ENCODE data around the gene PCDHGC5.

Gene PCDHGC5

DNA sequence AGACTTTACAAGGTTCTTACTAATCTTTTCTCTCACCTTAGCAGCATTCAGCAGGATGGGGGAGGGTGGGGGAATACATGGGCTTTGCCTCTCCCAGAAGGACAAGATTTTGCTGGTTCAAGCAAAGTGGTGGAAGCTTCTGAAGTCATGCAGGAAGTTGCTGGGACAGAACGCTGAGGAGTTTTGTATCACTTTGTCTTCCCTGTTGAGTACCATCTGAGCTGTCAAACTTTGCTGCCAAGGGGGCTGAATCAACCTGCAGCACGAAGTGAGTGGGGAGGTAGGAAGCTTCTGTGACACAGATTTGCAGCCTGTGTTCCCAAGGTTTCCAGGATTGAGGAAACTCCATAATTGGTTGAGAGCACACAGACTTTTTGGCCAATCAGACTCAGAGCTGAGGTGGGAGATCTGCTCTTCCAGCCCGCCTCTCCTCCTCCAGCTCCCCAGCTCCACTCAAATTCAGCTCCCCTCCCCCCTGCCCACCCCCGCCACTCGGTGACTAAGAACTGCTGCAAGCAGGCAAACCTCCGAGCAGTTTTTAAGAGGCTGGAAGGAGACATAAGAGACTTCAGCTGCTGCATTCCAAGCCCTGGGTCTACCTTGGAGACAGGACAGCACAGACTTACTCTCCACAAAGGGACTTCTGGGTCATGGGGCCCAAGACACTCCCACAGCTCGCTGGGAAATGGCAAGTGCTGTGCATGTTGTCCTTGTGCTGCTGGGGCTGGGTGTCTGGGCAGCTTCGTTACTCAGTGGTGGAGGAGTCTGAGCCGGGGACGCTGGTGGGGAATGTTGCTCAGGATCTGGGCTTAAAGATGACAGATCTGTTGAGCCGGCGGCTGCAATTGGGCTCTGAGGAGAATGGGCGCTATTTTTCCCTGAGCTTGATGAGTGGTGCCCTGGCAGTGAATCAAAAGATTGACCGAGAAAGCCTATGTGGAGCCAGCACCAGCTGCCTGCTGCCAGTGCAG, at the start of gene PCDHGC5:
Gene PCDHGC5, plus strand, starts transcription at position 491 of the 971 bp plus-strand sequence. Its CDS starts 160 bp downstream, at position 651.
- DNase-seq: no peak

DNA sequence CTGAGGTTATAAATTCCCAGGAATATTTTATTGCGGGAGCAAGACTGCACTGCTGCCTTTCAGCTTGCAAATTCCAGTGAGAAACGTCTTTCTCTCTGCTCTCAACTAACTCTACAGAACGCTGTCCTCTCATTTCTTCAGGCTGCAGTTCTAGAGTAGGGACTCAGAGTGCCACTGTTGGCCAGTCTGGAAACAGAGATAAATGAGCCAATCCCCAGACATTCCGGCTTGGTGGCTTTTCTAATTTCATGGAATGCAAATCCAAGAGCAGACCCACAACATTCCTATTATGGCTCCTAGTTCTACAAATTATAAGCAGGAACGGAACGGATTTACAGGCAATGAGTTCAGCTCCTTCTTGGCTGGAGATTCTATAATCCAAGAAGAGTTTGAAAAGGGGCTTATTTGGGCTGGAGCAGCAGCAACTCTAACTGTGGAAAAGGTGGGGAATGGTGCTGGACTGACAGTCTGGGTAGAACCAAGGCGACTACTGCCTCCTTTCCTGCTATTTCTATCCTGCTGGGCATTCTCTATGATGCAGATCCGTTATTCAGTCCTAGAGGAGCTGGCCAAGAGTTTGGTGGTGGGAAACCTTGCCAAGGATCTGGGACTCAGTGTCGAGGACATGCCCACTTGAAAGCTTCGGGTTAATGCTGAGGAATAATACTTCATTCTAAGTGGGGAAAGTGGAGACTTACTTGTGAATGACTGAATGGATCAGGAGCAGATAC, 49.3 kb upstream of the PCDHGC5 start:
- DNase-seq: no peak

DNA sequence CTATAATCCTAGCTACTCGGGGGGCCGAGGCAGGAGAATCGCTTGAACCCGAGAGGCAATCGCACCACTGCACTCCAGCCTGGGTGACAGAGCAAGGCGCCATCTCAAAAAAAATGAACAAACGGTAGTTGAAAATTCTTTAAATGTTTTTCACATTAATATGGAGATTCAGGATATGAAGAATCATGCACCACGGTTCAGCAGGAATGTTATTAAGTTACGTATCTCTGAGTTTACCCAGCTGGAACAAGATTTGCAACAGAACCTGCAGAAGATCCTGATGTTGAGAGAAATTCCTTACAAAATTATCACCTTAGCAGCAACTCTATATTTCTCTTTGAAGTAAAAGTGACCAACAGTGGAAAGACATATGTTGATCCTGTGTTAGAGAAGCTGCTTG, 48.5 kb upstream of the PCDHGC5 start:
- DNase-seq: no peak

- no peak for DNase-seq
These were observed 47.2 kb upstream of the PCDHGC5 start for GRCh38 chr5:141441571-141442170.

GRCh38 chr5:141465351-141465750, 23.5 kb upstream of the PCDHGC5 start:
- no peak for DNase-seq

DNA sequence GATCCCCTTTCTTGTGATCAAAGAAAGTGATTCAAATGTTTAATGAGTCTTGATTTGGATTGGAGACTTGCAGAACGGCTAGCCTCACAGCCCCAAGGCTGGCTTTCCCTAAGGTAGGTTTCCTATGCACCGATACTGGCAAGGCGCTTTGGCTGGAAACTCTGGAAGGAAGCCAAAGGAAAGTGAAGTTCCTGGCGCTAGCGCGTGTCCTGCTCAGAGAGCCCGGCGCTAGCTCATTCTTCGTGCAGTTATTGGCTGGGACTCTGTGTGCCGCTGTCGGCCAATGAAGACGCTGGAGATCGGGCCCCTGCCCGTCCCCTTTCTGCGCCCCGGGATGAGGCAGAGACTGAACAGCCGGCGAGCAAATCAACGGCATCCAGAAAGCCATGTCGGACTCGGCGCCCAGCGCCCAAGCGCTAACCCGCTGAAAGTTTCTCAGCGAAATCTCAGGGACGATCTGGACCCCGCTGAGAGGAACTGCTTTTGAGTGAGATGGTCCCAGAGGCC, 13.2 kb upstream of the PCDHGC5 start, which contains the start of gene PCDHGC3:
Gene PCDHGC3, plus strand, starts transcription at position 342 of the 507 bp plus-strand sequence. Its CDS starts 151 bp downstream, at position 493.
- peak; percentile 82 for DNase-seq

GRCh38 chr5:141476132-141476911, 12.6 kb upstream of the PCDHGC5 start:
- peak; percentile 34 for DNase-seq

- DNase-seq: no peak
These were observed 11.8 kb upstream of the PCDHGC5 start for GRCh38 chr5:141477044-141477575.

GRCh38 chr5:141477815-141478214, 11.1 kb upstream of the PCDHGC5 start:
- DNase-seq: no peak

GRCh38 chr5:141478321-141478945, 10.4 kb upstream of the PCDHGC5 start:
- no peak for DNase-seq

GRCh38 chr5:141479776-141480175, 9.1 kb upstream of the PCDHGC5 start:
- peak; percentile 15 for DNase-seq

DNA sequence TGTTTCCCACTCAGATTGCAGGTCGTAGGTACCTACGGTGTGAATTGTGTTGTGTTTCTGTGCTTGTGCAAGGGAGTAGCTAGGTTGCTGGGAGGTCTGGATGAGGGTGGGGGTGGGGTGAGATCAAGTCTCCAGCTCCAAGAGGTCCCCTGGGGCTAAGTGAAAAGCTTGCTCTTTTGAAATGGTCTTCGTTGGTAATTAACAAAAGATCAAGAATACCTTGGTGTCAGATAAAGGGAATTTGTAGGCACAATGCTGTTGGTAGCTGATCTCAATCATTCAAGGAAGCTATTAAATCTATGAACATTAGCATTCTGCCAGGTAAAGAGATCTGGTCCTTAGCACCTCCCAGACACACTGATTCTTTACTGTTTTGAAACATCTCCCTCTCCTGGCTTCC, 5.0 kb upstream of the PCDHGC5 start:
- no peak for DNase-seq

DNA sequence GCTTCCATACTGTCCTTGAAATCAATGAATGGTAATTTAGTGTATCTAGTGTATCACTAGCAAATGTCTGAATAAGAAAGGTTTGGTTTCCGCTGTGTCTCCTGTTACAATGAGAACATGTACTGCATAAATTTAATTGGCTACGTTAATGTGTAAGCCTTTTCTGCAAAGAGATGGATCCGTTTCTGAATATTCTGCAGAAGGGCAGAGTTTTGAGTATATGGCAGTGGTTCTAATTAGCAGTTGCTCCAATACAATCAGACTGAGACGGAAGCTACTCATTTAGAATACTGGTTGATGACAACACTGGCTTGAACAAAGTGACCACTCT, 4.6 kb upstream of the PCDHGC5 start:
- no peak for DNase-seq

DNA sequence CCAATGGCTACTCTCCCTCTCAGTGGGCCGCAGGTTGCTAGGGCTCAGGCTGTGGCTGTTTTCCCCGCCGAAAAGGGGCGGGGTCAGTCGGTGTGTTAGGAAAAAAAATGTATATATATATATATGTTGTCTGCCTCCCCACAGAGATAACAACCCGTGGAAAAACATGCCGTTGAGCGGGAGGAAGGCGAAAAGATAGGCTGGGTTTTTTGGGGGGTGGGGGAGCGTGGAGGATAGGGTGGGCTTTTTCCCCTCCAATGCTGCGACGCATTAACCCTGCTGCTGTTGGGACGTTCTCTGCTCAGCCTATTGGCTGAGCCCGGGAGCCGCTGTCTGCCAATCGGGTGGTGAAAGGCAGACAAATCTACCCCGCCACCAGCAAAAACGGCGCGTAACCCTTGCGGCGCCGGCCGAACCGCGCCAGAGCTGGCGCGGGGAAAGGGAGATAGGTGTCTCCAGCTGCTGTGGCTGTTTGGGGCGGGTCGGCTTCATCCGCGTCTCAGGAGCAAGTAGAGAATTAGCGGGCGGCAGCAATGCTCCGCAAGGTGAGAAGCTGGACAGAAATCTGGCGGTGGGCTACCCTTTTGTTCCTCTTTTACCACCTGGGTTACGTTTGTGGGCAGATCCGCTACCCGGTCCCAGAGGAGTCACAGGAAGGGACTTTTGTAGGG, 4.1 kb upstream of the PCDHGC5 start, which contains the start of gene PCDHGC4:
Gene PCDHGC4, plus strand, starts transcription at position 390 of the 671 bp plus-strand sequence. Its CDS starts 144 bp downstream, at position 534.
- DNase-seq: no peak

GRCh38 chr5:141485321-141486055, 3.4 kb upstream of the PCDHGC5 start:
- DNase-seq: no peak

GRCh38 chr5:141486091-141486490, 2.8 kb upstream of the PCDHGC5 start:
- no peak for DNase-seq

GRCh38 chr5:141487131-141487530, 1.8 kb upstream of the PCDHGC5 start:
- DNase-seq: no peak

- no peak for DNase-seq
These were observed 960 bp downstream of the PCDHGC5 start for GRCh38 chr5:141489841-141490240.

- no peak for DNase-seq
These were observed 1.4 kb downstream of the PCDHGC5 start for GRCh38 chr5:141490271-141490670.

GRCh38 chr5:141490771-141491170, 1.9 kb downstream of the PCDHGC5 start:
- DNase-seq: no peak
